Measurements from ENCODE around the gene FKBP14. TPM values are rescaled to one million over a fixed set of nuclear protein-coding genes. Genes with fewer than 3 reads are reported as not detected.

The FKBP14 gene
- total and polyA plus RNA-seq, 9 of the 15 experiments (the other 6 are each of a cell fraction or from before 2014, with no cell fraction given) = 5.3 to 27.9 (median 14.3) TPM

GRCh38 chr7:30072735-30073134 is 46.2 kb upstream of the FKBP14 start (continued):
- no peak for TF ChIP-seq NKRF (IDR thresholded peaks at IDR 0.05; ENCODE audit: borderline replicate concordance)
- no peak for TF ChIP-seq KDM2B (CRISPR knock-in tag; IDR thresholded peaks at IDR 0.05)
- no peak for TF ChIP-seq CBX8 (IDR thresholded peaks at IDR 0.05; ENCODE audit: borderline replicate concordance, extremely low read depth, low read depth, low read length, poor library complexity, severe bottlenecking)
- TF ChIP-seq RCOR1 (IDR thresholded peaks at IDR 0.05; ENCODE audit: borderline replicate concordance in 1 of 2, low read depth in 2 of 2, low read length in 2 of 2) = no peak
- TF ChIP-seq ZNF766 (CRISPR knock-in tag; conservative IDR thresholded peaks at IDR 0.05) = no peak
- TF ChIP-seq PKNOX1 (IDR thresholded peaks at IDR 0.05) = no peak
- TF ChIP-seq, protein P1, sequence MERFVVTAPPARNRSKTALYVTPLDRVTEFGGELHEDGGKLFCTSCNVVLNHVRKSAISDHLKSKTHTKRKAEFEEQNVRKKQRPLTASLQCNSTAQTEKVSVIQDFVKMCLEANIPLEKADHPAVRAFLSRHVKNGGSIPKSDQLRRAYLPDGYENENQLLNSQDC (CRISPR knock-in tag; IDR thresholded peaks at IDR 0.05) = no peak

DNA sequence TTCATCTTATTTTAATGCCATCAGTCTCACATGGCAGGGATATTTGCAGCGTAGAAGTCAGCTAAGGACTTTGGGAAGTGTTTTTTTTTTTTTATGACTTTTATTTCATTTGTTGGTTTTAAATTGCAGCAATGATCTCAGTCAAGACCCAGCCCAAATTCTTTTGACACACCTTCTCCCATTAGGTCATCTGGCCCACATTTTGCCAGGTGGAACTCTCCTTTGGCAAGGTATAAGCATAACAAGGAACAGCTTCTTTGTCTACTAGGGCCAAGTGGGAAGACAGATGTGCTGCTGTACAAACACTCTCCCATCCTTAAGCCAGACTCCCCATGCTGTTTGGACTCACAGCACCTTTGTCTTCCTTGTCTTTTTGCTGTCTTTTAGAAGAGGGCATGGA is 43.5 kb upstream of the FKBP14 start:
- in situ Hi-C loops (cut with MboI) = no loop called here
- no TSS peak for BruUV-seq (replicated peaks)
- Histone ChIP-seq H3K4me2 (ENCODE audit: insufficient read depth, low read length) (no peak overlapping the region), H3K27ac (ENCODE audit: extremely low read depth, low read depth, low read length) (no peak overlapping the region), H3K27me3 (ENCODE audit: control insufficient read depth in 2 of 2, insufficient read depth in 2 of 2, low read length in 2 of 2) (no peaks in the 10 kb centered on the region), H3K4me3 (no peak overlapping the region), H3K4me1 (replicated peaks in 1 of 2; ENCODE audit: control insufficient read depth in 2 of 2, insufficient read depth in 2 of 2, low read length in 2 of 2) (no peaks in the 10 kb centered on the region), H4K20me1 (replicated peaks; ENCODE audit: control insufficient read depth, insufficient read depth, low read length) (no peaks in the 10 kb centered on the region), H3K9me1 (ENCODE audit: control insufficient read depth, insufficient read depth, low read length) (no peaks in the 10 kb centered on the region), H2AFZ (ENCODE audit: low read depth, low read length) (no peak overlapping the region), H3K9ac (ENCODE audit: insufficient read depth in 1 of 2, low read depth in 2 of 2, low read length in 2 of 2) (no peak overlapping the region), H3K36me3 (ENCODE audit: control insufficient read depth, insufficient read depth, low read length) (0 out of 3 replicates have a peak, but pooled peaks cover 3% of the 10 kb centered on the region), H3K9me3 (replicated peaks; ENCODE audit: control insufficient read depth, insufficient read depth, low read depth, low read length) (no peaks in the 10 kb centered on the region), H3K79me2 (ENCODE audit: control insufficient read depth, insufficient read depth, low read length) (no peaks in the 10 kb centered on the region)
- no peak for DNase-seq (ENCODE audit: extremely low read depth in 1 of 4, low spot score in 3 of 4)
- FAIRE-seq = no peak
- ChIA-PET POLR2A (no interaction called here), CTCF (ENCODE audit: low intra/inter-chr PET ratio) (no interaction called here)
- ATAC-seq = no peak
- intact Hi-C loops (cut with micrococcal nuclease) = loop anchor here (10.0 kb wide), 1 partner anchor 495 kb away; no protein-coding TSS in a partner anchor
- 0% methylated on average over 1 of the region's 1 CpG for WGBS (ENCODE audit: insufficient coverage, low coverage, missing lambda C conversion rate)
- TF ChIP-seq ZNF311 (CRISPR knock-in tag; IDR thresholded peaks at IDR 0.05) = no peak
- TF ChIP-seq SIRT6 (IDR thresholded peaks at IDR 0.05; ENCODE audit: low read depth, low read length) = no peak
- TF ChIP-seq, protein P2, sequence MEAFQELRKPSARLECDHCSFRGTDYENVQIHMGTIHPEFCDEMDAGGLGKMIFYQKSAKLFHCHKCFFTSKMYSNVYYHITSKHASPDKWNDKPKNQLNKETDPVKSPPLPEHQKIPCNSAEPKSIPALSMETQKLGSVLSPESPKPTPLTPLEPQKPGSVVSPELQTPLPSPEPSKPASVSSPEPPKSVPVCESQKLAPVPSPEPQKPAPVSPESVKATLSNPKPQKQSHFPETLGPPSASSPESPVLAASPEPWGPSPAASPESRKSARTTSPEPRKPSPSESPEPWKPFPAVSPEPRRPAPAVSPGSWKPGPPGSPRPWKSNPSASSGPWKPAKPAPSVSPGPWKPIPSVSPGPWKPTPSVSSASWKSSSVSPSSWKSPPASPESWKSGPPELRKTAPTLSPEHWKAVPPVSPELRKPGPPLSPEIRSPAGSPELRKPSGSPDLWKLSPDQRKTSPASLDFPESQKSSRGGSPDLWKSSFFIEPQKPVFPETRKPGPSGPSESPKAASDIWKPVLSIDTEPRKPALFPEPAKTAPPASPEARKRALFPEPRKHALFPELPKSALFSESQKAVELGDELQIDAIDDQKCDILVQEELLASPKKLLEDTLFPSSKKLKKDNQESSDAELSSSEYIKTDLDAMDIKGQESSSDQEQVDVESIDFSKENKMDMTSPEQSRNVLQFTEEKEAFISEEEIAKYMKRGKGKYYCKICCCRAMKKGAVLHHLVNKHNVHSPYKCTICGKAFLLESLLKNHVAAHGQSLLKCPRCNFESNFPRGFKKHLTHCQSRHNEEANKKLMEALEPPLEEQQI (IDR thresholded peaks at IDR 0.05) = no peak
